A673 (cell line): Measurements from ENCODE around the gene ZEB1. TPM values are rescaled to one million over a fixed set of nuclear protein-coding genes. Genes with fewer than 3 reads are reported as not detected.

Source experiments
- BruUV-seq: library from RNA; stranded (reverse); fragments of 400-500 nt; replicated peaks from 2 replicates; lab custom pipeline; 2021; lab: Mats Ljungman, UMichigan
- CTCF ChIA-PET: fragments of 300-600 bp; sonication (Branson Sonifier 250); formaldehyde crosslinking; loops from one replicate; lab custom pipeline; 2022; ENCODE audit warnings: antibody characterized with exemption; lab: Charles Lee
- POLR2A ChIA-PET: fragments of 300-600 bp; sonication (Branson Sonifier 250); formaldehyde crosslinking; loops from one replicate; lab custom pipeline; 2022; ENCODE audit warnings: antibody characterized with exemption; ENCODE audit not compliant: low non-redundant PET; lab: Charles Lee
- DNase-seq: peaks from one replicate; pipeline ENCODE4 v3.0.0-alpha.2; 2015; ENCODE audit warnings: low spot score
- H3K27ac ChIP-seq: fragments of 200-600 bp; sonication (generic); 2 replicates; pipeline ENCODE4 v1.5.1; 2016; ENCODE audit warnings: mixed run types, low read depth, mild to moderate bottlenecking, mixed read lengths, antibody characterized with exemption, low read length; ENCODE audit not compliant: poor library complexity, severe bottlenecking
- H3K27me3 ChIP-seq: fragments of 200-600 bp; sonication (generic); replicated peaks from 2 replicates; pipeline ENCODE4 v1.6.1; 2017; ENCODE audit warnings: mixed run types, low read depth, mild to moderate bottlenecking, mixed read lengths, antibody characterized with exemption, low read length; ENCODE audit not compliant: insufficient read depth, poor library complexity
- H3K36me3 ChIP-seq: fragments of 200-600 bp; sonication (generic); 2 replicates; pipeline ENCODE4 v1.6.1; 2016; ENCODE audit warnings: mixed run types, mild to moderate bottlenecking, mixed read lengths, antibody characterized with exemption, low read length; ENCODE audit not compliant: insufficient read depth, poor library complexity, severe bottlenecking
- H3K4me1 ChIP-seq: fragments of 200-600 bp; sonication (generic); 2 replicates; pipeline ENCODE4 v1.6.1; 2017; ENCODE audit warnings: mixed run types, mild to moderate bottlenecking, mixed read lengths, antibody characterized with exemption, low read length; ENCODE audit not compliant: insufficient read depth, poor library complexity, severe bottlenecking
- H3K4me3 ChIP-seq: fragments of 200-600 bp; sonication (generic); 2 replicates; pipeline ENCODE4 v1.5.1; 2016; ENCODE audit warnings: low read depth, mixed run types, mild to moderate bottlenecking, mixed read lengths, low read length; ENCODE audit not compliant: poor library complexity, severe bottlenecking
- H3K9me3 ChIP-seq: fragments of 200-600 bp; sonication (generic); 2 replicates; pipeline ENCODE4 v1.6.1; 2016; ENCODE audit warnings: mixed run types, low read depth, mild to moderate bottlenecking, mixed read lengths, antibody characterized with exemption, low read length; ENCODE audit not compliant: poor library complexity, severe bottlenecking
- CTCF ChIP-seq: fragments of 300-800, 200-600 bp; sonication (generic); conservative IDR thresholded peaks from 2 replicates; pipeline ENCODE4 v1.5.1; 2017; ENCODE audit warnings: low read depth, mild to moderate bottlenecking, antibody characterized with exemption, low read length, moderate library complexity, mixed read lengths
- EZH2 ChIP-seq: fragments of 200-600 bp; sonication (generic); IDR thresholded peaks from 2 replicates; pipeline ENCODE4 v1.6.1; 2017; ENCODE audit warnings: borderline replicate concordance, low read depth, mild to moderate bottlenecking, mixed read lengths, antibody characterized with exemption, low read length; ENCODE audit not compliant: poor library complexity, severe bottlenecking
- intact Hi-C: fragments of 100-400 bp; cut with micrococcal nuclease; formaldehyde crosslinking; loops from one replicate; pipeline ENCODE4 v1.10.0; 2022; ENCODE audit not compliant: unreplicated experiment
- total RNA-seq: library from RNA; stranded (reverse); gene quantifications from 2 replicates; pipeline ENCODE4 v1.2.3, GENCODE V29; 2021

The ZEB1 gene
- total RNA-seq, 1 experiment from 2014 or later = 8.3 TPM

- H3K36me3 ChIP-seq = no peaks in the 10 kb centered on the region
- BruUV-seq = no TSS peak
- no peak for DNase-seq
- TF ChIP-seq EZH2 (no peak), CTCF (no peak)
- H3K27me3 ChIP-seq = no peaks in the 10 kb centered on the region
- POLR2A ChIA-PET = no interaction called here
- H3K4me1 ChIP-seq = no peaks in the 10 kb centered on the region
- CTCF ChIA-PET = no interaction called here
- no peak overlapping the region for H3K4me3 ChIP-seq
- no peak overlapping the region for H3K27ac ChIP-seq
- intact Hi-C loops = no loop called here
- H3K9me3 ChIP-seq = no peaks in the 10 kb centered on the region
Measured at GRCh38 chr10:31399171-31399570, 80.2 kb downstream of the ZEB1 start.

GRCh38 chr10:31399631-31400030, 80.6 kb downstream of the ZEB1 start:
- Histone ChIP-seq H3K4me3 (no peak overlapping the region), H3K9me3 (no peaks in the 10 kb centered on the region), H3K27ac (no peak overlapping the region), H3K36me3 (no peaks in the 10 kb centered on the region), H3K27me3 (no peaks in the 10 kb centered on the region), H3K4me1 (no peaks in the 10 kb centered on the region)
- no peak for DNase-seq
- intact Hi-C loops = no loop called here
- BruUV-seq = no TSS peak
- POLR2A ChIA-PET = no interaction called here
- TF ChIP-seq EZH2 (no peak), CTCF (no peak)
- CTCF ChIA-PET = no interaction called here

GRCh38 chr10:31401287-31401686, 82.3 kb downstream of the ZEB1 start:
- Histone ChIP-seq H3K4me1 (no peaks in the 10 kb centered on the region), H3K9me3 (no peaks in the 10 kb centered on the region), H3K27ac (no peak overlapping the region), H3K36me3 (no peaks in the 10 kb centered on the region), H3K4me3 (no peak overlapping the region), H3K27me3 (no peaks in the 10 kb centered on the region)
- intact Hi-C loops = no loop called here
- no peak for DNase-seq
- TF ChIP-seq CTCF (no peak), EZH2 (no peak)
- POLR2A ChIA-PET = no interaction called here
- no TSS peak for BruUV-seq
- CTCF ChIA-PET = no interaction called here
